CD4-positive, alpha-beta T cell treated with Interleukin-6 for 4 hours (primary cell): ENCODE data around the gene CCDC192.
"Not testable (repeated sequence)": the region's sequence is repeated elsewhere in the genome, so short reads cannot be mapped to it uniquely, and the experiment has no call there.

Experiments
- DNase-seq: peaks from one replicate; pipeline ENCODE4 v3.0.0-alpha.2; 2020; ENCODE audit warnings: mixed read lengths

CCDC192 gene

GRCh38 chr5:127813633-127814587 lies 110.7 kb downstream of the CCDC192 start:
- DNase-seq = no peak

GRCh38 chr5:127814588-127814973 lies 111.4 kb downstream of the CCDC192 start:
- no peak for DNase-seq

GRCh38 chr5:127820910-127821553 lies 117.8 kb downstream of the CCDC192 start:
- DNase-seq = no peak

GRCh38 chr5:127821896-127822295 lies 118.7 kb downstream of the CCDC192 start:
- DNase-seq = no peak

- no peak for DNase-seq
Observed at GRCh38 chr5:127824126-127824525, 120.9 kb downstream of the CCDC192 start.

- DNase-seq = no peak
Observed at GRCh38 chr5:127826011-127826410, 122.8 kb downstream of the CCDC192 start.

GRCh38 chr5:127827451-127827850 lies 124.3 kb downstream of the CCDC192 start:
- no peak for DNase-seq

- DNase-seq = no peak
Observed at GRCh38 chr5:127830157-127830556, 127.0 kb downstream of the CCDC192 start.

GRCh38 chr5:127830829-127831598 lies 127.8 kb downstream of the CCDC192 start:
- no peak for DNase-seq

GRCh38 chr5:127832067-127832466 lies 128.9 kb downstream of the CCDC192 start:
- DNase-seq = no peak

GRCh38 chr5:127834094-127834531 lies 130.9 kb downstream of the CCDC192 start:
- no peak for DNase-seq

GRCh38 chr5:127834554-127834953 lies 131.4 kb downstream of the CCDC192 start:
- no peak for DNase-seq

GRCh38 chr5:127838661-127839060 lies 135.5 kb downstream of the CCDC192 start:
- DNase-seq = no peak

- no peak for DNase-seq
Observed at GRCh38 chr5:127839072-127839471, 135.9 kb downstream of the CCDC192 start.

- DNase-seq = no peak
Observed at GRCh38 chr5:127839496-127840197, 136.5 kb downstream of the CCDC192 start.

- no peak for DNase-seq
Observed at GRCh38 chr5:127840198-127840524, 137.0 kb downstream of the CCDC192 start.

- no peak for DNase-seq
Observed at GRCh38 chr5:127840809-127841208, 137.6 kb downstream of the CCDC192 start.

GRCh38 chr5:127844581-127845021 lies 141.4 kb downstream of the CCDC192 start:
- DNase-seq = no peak

GRCh38 chr5:127846884-127847283 lies 143.7 kb downstream of the CCDC192 start:
- DNase-seq = no peak

- not testable (repeated sequence) for DNase-seq
Observed at GRCh38 chr5:127847641-127848040, 144.4 kb downstream of the CCDC192 start.

- DNase-seq = no peak
Observed at GRCh38 chr5:127848098-127848497, 144.9 kb downstream of the CCDC192 start.

GRCh38 chr5:127849408-127849807 lies 146.2 kb downstream of the CCDC192 start:
- DNase-seq = no peak

GRCh38 chr5:127849891-127850290 lies 146.7 kb downstream of the CCDC192 start:
- DNase-seq = no peak
